ENCODE measurements around the gene FGF3.

Gene FGF3

GRCh38 chr11:69844396-69844795, 25.2 kb upstream of the FGF3 start:
- TF ChIP-seq EZH2phosphoT487 (conservative IDR thresholded peaks at IDR 0.05; ENCODE audit: low read length) (no peak), CTCF (IDR thresholded peaks at IDR 0.05; ENCODE audit: insufficient read depth, low read length, poor library complexity, severe bottlenecking) (no peak)

GRCh38 chr11:69843529-69843921, 24.3 kb upstream of the FGF3 start:
- Histone ChIP-seq H3K79me2 (ENCODE audit: insufficient read depth, low read length) (no peaks in the 10 kb centered on the region), H3F3A (ENCODE audit: insufficient read depth) (no peaks in the 10 kb centered on the region), H3K36me3 (ENCODE audit: low read length) (no peaks in the 10 kb centered on the region), H3K27me3 (ENCODE audit: low read length) (no peaks in the 10 kb centered on the region), H3K4me2 (ENCODE audit: low read depth, low read length, poor library complexity, severe bottlenecking) (no peak overlapping the region), H4K20me1 (ENCODE audit: low read depth, low read length) (no peaks in the 10 kb centered on the region), H2AFZ (ENCODE audit: low read depth, low read length, severe bottlenecking) (no peak overlapping the region), H3K9me2 (replicated peaks; ENCODE audit: insufficient read depth, low read length) (no peaks in the 10 kb centered on the region), H3K27ac (ENCODE audit: low read depth, low read length) (no peak overlapping the region), H3K4me3 (ENCODE audit: insufficient read depth, low read length, poor library complexity, severe bottlenecking) (no peak overlapping the region), H3K9ac (ENCODE audit: low read length) (no peak overlapping the region), H3K9me3 (ENCODE audit: insufficient read depth, low read length) (no peaks in the 10 kb centered on the region)
- TF ChIP-seq EZH2phosphoT487 (conservative IDR thresholded peaks at IDR 0.05; ENCODE audit: low read length) = no peak
- TF ChIP-seq CTCF (IDR thresholded peaks at IDR 0.05; ENCODE audit: insufficient read depth, low read length, poor library complexity, severe bottlenecking) = no peak

More at GRCh38 chr11:69844396-69844795, 25.2 kb upstream of the FGF3 start:
- no peak overlapping the region for H3K4me3 ChIP-seq (ENCODE audit: insufficient read depth, low read length, poor library complexity, severe bottlenecking)
- H3K79me2 ChIP-seq (ENCODE audit: insufficient read depth, low read length) = no peaks in the 10 kb centered on the region
- H3F3A ChIP-seq (ENCODE audit: insufficient read depth) = no peaks in the 10 kb centered on the region
- H3K4me2 ChIP-seq (ENCODE audit: low read depth, low read length, poor library complexity, severe bottlenecking) = no peak overlapping the region
- H3K9me3 ChIP-seq (ENCODE audit: insufficient read depth, low read length) = no peaks in the 10 kb centered on the region
- no peak overlapping the region for H3K9ac ChIP-seq (ENCODE audit: low read length)
- no peaks in the 10 kb centered on the region for H3K36me3 ChIP-seq (ENCODE audit: low read length)
- no peak overlapping the region for H2AFZ ChIP-seq (ENCODE audit: low read depth, low read length, severe bottlenecking)
- H3K27me3 ChIP-seq (ENCODE audit: low read length) = no peaks in the 10 kb centered on the region
- H4K20me1 ChIP-seq (ENCODE audit: low read depth, low read length) = no peaks in the 10 kb centered on the region
- H3K9me2 ChIP-seq (replicated peaks; ENCODE audit: insufficient read depth, low read length) = no peaks in the 10 kb centered on the region
- no peak overlapping the region for H3K27ac ChIP-seq (ENCODE audit: low read depth, low read length)

- no peak overlapping the region for H2AFZ ChIP-seq (ENCODE audit: low read depth, low read length, severe bottlenecking)
- H3K9ac ChIP-seq (ENCODE audit: low read length) = no peak overlapping the region
- H3F3A ChIP-seq (ENCODE audit: insufficient read depth) = no peaks in the 10 kb centered on the region
- no peak overlapping the region for H3K4me2 ChIP-seq (ENCODE audit: low read depth, low read length, poor library complexity, severe bottlenecking)
- H3K27ac ChIP-seq (ENCODE audit: low read depth, low read length) = no peak overlapping the region
- H3K9me2 ChIP-seq (replicated peaks; ENCODE audit: insufficient read depth, low read length) = no peaks in the 10 kb centered on the region
- H4K20me1 ChIP-seq (ENCODE audit: low read depth, low read length) = no peaks in the 10 kb centered on the region
- no peak for TF ChIP-seq CTCF (IDR thresholded peaks at IDR 0.05; ENCODE audit: insufficient read depth, low read length, poor library complexity, severe bottlenecking)
- no peak for TF ChIP-seq EZH2phosphoT487 (conservative IDR thresholded peaks at IDR 0.05; ENCODE audit: low read length)
- no peaks in the 10 kb centered on the region for H3K27me3 ChIP-seq (ENCODE audit: low read length)
- H3K36me3 ChIP-seq (ENCODE audit: low read length) = no peaks in the 10 kb centered on the region
- no peaks in the 10 kb centered on the region for H3K79me2 ChIP-seq (ENCODE audit: insufficient read depth, low read length)
- no peaks in the 10 kb centered on the region for H3K9me3 ChIP-seq (ENCODE audit: insufficient read depth, low read length)
- H3K4me3 ChIP-seq (ENCODE audit: insufficient read depth, low read length, poor library complexity, severe bottlenecking) = no peak overlapping the region
Observed at GRCh38 chr11:69842746-69843528, 23.7 kb upstream of the FGF3 start.

Data from SU-DHL-6 (cell line).